ENCODE results near the gene CFAP61.

GRCh38 chr20:20409331-20409730, 357.0 kb downstream of the CFAP61 start:
- no peak for TF ChIP-seq CTCF (IDR thresholded peaks at IDR 0.05)
- no peak for TF ChIP-seq POLR2AphosphoS5 (IDR thresholded peaks at IDR 0.05; ENCODE audit: low read depth, low read length)
- TF ChIP-seq REST (IDR thresholded peaks at IDR 0.05; ENCODE audit: insufficient read depth in 1 of 2, low read depth in 2 of 2, low read length in 1 of 2) = no peak
